ENCODE results near the gene NIBAN1.

NIBAN1 gene

GRCh38 chr1:184947497-184948256, 26.6 kb downstream of the NIBAN1 start:
- peak; percentile 78 for FAIRE-seq
- DNase-seq (ENCODE audit: low spot score), result no peak

DNA sequence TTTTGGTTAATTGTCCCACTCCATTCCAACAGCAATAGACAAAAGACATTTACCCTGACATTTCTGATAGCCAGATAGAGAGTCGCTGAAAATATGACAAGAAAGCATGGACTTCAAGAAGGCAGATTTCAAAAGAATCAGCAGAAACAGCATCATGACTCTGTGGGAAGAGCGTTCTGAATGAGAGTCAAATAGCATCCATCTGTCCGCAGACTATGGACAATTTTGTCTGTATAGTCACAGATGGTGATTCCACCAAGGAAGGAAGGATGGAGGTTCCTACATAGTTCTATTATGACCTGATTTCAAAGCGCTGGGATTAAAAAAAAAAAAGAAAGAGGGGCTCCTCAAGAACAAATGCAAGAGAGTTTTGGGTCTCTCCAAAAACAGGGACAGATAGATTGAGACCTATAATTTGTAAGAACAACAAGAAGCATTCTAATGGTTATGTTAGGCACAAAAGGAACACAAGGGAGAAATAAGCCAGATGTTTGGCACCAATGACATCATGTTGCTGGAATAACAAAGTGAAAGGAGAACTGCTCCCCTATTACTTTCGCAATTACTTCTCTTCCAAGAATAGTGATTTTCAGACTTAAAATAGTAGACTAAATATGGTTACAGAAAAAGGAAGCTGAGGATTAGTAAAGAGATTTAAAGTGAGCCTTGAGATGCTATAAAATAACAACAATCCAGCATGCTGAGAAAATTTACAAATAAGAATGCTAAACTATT, 28.5 kb downstream of the NIBAN1 start:
- DNase-seq (ENCODE audit: low spot score), result no peak
- FAIRE-seq, result no peak

DNA sequence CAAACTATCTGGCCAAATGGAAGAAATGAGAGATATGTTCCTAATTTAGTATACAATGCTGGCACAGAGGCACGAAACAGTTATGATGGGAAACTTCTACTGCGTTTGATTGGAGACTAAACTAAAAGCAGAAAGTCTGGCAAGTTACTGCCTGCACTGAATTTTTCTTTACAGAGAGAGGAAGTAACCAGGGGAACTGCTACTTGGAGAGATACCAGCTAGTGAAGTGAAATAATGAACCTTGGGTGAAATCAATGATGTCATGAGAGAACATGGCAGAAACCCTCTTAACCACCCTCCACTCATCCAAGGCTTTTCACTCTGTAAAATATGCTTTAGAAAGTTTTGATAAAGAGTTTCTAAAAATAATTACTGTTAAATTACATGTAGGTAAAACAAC, 29.3 kb downstream of the NIBAN1 start:
- DNase-seq (ENCODE audit: low spot score), result no peak
- no peak for FAIRE-seq

DNA sequence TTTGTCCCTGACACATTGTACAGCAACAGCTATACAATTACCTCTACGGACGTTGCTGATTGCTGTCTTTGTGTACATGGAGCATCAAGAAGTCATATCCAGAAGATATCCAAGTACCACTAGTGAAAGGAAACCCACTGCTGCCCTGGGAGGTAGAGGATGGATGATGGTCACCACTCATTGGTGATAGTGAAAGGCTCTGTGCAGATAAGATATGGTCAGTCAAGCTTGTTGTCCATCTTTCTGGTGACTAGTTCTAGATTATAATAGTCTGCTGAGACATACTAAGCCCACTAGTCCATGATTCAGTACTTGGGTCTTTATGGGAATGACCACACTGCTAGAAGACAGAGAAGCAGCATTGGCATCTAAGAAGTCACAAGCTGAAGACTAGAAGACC, 30.3 kb downstream of the NIBAN1 start:
- no peak for DNase-seq (ENCODE audit: low spot score)
- FAIRE-seq, result no peak

- DNase-seq (ENCODE audit: low spot score) (no peak), FAIRE-seq (no peak)
These were observed 32.6 kb downstream of the NIBAN1 start for GRCh38 chr1:184941735-184942134.

GRCh38 chr1:184941410-184941733, 32.9 kb downstream of the NIBAN1 start:
- FAIRE-seq (no peak), DNase-seq (ENCODE audit: low spot score) (no peak)

DNA sequence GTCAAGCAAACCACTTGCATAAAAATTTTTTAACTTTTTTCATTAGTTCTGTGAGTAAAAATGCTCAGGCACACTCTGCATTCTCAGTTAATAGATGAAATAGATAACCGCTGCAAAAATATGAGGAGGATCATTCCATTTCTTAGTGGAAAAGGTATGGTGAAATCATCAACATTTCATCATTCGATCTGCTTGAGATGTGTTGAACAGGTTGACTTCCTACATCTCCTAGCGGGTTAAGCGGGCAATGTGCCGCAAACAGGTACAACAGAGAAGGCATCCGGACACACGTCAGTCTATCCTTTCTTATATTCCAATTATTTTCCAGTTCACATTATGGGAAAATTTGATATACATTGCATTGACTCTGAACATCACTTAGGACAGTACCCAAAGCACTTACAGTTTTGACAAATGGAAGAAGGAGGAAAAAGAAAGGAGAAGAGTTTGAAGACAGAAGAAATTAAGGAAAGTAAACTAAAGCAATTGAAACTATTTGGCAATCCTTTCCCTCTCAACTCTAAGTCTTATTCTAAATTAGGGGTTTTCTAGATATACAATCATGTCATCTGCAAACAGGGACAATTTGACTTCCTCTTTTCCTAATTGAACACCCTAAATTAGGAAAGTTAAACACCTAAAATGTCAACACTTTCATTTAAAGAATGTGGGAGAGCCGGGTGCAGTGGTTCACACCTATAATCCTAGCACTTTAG, 33.5 kb downstream of the NIBAN1 start:
- FAIRE-seq, result no peak
- DNase-seq (ENCODE audit: low spot score), result no peak

DNA sequence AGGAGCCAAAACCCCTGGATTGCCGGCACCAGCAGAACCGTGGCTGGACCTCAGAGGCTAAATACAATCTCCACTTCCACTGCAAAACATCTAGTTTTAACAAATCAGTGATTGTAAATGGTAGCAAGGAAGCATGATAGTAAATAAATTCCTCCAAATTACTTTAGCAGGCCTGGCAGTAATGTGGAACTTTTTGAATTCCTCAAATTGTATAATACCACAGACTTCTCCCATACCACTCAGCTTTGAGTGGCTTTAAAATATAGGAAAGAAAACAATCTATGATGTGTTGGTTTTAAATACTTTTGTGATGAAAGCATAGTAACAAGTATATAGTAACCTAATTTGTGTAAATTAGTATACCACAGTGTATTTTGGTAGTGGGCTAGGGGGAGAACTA, 34.1 kb downstream of the NIBAN1 start:
- FAIRE-seq (no peak), DNase-seq (ENCODE audit: low spot score) (no peak)

GRCh38 chr1:184937729-184938128, 36.6 kb downstream of the NIBAN1 start:
- DNase-seq (ENCODE audit: low spot score), result no peak
- no peak for FAIRE-seq

DNA sequence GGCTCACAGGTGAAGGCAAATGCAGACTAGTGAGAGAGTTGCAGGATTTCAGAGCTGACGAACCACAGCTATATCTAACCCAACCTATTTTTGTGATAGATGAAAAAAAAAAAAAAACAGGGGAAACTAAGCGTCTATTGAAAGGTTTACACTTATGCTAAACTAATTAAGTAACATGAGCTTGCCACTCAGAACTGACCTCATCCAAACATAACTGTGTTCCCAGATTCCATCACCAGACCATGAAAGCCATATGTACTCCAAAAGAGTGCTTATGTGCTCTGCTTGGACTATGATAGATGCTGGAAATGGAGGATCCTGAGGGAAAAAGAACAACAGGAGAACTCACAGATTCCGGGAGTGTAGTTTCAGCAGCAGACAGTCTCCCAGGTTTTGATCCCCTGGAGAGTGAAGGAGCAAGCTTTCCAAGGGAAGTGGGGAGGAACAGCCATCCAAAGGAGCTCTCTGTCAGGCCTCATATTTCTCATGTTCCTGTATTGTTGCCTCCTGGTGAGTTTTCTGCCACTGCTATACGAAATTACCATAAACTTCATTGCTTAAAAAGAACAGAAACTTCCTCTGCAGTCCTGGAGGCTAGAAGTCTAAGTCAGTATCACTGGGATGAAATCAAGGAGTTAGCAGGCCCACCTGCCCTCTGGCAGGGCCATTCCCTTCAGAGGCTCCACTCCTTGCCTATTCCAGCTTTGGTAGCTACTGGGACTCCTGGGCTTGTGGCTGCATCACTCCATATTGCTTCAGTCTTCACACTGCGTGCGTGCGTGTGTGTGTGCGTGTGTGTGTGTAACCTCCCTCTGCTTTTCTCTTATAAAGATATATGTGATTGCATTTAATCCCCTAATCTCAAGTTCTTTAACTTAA, 38.1 kb downstream of the NIBAN1 start:
- no peak for FAIRE-seq
- no peak for DNase-seq (ENCODE audit: low spot score)

GRCh38 chr1:184933944-184934343, 40.4 kb downstream of the NIBAN1 start:
- no peak for DNase-seq (ENCODE audit: low spot score)
- no peak for FAIRE-seq

GRCh38 chr1:184932319-184932718, 42.0 kb downstream of the NIBAN1 start:
- no peak for DNase-seq (ENCODE audit: low spot score)
- no peak for FAIRE-seq

DNA sequence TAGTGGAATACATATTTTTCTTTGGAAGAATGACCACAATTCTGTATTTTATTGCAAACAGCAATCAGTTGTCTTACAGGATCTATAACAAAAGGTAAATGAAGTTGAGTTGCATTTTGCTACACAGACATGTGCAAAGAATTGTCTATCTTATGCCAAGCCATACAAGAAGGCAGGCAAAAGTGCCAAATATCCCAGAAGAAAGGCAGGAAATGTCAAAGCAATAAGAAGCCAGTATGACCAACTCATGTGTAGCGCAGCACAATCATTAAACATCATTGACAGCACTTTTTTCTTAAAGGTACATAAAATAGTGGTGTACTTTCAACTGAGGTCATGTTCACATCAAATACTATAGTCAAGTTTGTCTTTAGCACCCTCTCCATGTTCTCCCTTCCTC, 42.7 kb downstream of the NIBAN1 start:
- no peak for DNase-seq (ENCODE audit: low spot score)
- no peak for FAIRE-seq

DNA sequence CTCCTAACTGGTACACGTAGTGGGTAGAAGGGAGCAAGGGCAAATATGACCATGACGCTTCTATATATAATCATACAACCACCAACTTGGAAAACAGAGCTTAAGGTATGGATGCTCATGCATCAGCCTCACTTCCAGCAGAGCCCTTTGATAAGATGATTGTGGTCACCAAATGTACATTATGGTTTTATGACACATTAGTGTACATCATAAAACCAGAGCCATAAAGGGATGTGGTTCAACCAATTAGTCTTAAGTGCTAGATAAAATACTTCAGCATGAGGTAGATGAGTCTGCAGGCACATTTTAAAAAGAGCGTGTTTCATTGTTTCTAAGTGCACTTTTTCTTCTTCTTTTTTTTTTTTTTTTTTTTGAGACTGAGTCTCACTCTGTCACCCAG, 43.7 kb downstream of the NIBAN1 start:
- FAIRE-seq (no peak), DNase-seq (ENCODE audit: low spot score) (no peak)

GRCh38 chr1:184930232-184930631, 44.1 kb downstream of the NIBAN1 start:
- DNase-seq (ENCODE audit: low spot score) (no peak), FAIRE-seq (no peak)

DNA sequence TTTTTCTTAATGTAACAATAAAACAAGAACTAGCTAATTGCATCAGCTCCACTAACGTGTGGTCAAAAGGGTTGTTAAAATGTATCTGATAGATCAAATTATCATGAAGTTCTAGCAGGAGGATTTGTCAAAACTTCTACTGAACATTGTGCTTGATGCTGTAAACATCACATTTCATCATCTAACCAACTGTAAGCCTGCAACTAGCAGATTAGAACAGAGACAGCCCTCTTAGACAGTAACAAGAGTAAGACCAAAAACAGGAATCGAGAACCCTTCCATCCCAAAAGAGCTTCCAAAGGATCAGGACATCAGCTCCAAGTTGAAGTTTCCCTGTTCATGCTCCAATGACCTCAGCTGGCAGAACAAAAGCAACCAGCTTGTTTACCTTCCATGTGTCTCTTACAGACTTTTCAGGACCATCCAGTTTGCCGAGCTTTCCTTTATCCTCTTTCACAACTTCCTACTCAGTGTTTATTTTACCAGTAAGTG, 44.6 kb downstream of the NIBAN1 start:
- no peak for DNase-seq (ENCODE audit: low spot score)
- no peak for FAIRE-seq

DNA sequence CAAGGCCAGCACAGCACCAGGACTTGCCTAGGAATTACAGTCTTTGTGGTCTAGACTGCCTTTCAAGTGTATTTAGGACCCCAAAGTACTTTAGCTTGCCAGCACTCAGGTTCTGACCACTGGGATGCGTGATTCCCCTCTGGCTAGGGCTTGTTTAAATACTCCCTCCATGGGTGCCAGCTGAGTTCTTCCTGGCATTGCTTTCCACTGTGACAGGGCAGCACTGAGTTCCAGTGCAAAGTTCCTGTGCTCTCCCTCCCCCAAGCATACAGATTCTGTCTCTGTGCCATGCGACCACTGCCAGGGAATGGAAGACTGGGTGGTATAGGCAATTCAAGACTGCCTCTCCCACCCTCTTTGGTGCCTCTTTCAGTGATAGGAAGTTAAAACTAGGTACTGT, 45.9 kb downstream of the NIBAN1 start:
- FAIRE-seq (no peak), DNase-seq (ENCODE audit: low spot score) (no peak)

Measured in RCC 7860 (cell line).